T-helper 2 cell treated with Interferon-gamma antibody and Interleukin-4, amounts not matched to agents 5 μg/mL and 100 μg/mL, for 36 hours (primary cell): Measurements from ENCODE around the gene SH3TC1.

Source experiments
- DNase-seq: peaks from one replicate; pipeline ENCODE4 v3.0.0; 2021; ENCODE audit warnings: low spot score
- H3K27ac Mint-ChIP-seq: one replicate; pipeline ENCODE4 v1.8.0; 2021; ENCODE audit warnings: mild to moderate bottlenecking, mixed read lengths
- H3K27me3 Mint-ChIP-seq: one replicate; pipeline ENCODE4 v1.8.0; 2021; ENCODE audit warnings: low read depth, mixed read lengths
- H3K36me3 Mint-ChIP-seq: one replicate; pipeline ENCODE4 v1.8.0; 2021; ENCODE audit warnings: low read depth, mixed read lengths
- H3K4me1 Mint-ChIP-seq: one replicate; pipeline ENCODE4 v1.8.0; 2021; ENCODE audit warnings: low read depth, mixed read lengths
- H3K4me3 Mint-ChIP-seq: one replicate; pipeline ENCODE4 v1.8.0; 2022; ENCODE audit warnings: mild to moderate bottlenecking, moderate library complexity, mixed read lengths
- H3K9me3 Mint-ChIP-seq: one replicate; pipeline ENCODE4 v1.8.0; 2021; ENCODE audit warnings: mixed read lengths

The SH3TC1 gene

GRCh38 chr4:8180310-8181093 lies 18.6 kb upstream of the SH3TC1 start:
- no peaks in the 10 kb centered on the region for H3K36me3 Mint-ChIP-seq
- H3K4me3 Mint-ChIP-seq = no peak overlapping the region
- H3K27ac Mint-ChIP-seq = no peak overlapping the region

DNA sequence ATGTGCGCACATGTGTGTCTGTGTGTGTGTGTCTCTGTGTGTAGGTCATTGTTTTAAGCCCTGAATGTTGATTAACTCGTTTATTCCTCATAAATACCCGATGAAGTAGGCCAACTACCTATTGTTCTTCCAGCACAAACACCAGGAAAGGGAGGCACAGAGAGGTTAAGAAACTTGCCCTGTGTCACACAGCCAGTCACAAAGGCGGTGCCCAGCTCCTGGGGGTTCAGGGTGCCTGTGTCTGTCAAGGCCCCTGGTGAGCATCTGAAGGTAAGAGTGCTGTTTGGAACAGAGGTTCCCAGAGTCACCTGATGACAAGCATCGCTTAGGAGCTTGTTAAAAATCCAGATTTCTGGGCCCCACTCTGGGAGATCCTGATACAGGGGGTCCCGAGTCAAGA lies 18.0 kb upstream of the SH3TC1 start:
- Mint-ChIP-seq H3K36me3 (no peaks in the 10 kb centered on the region), H3K27me3 (no peaks in the 10 kb centered on the region), H3K4me3 (no peak overlapping the region), H3K9me3 (no peaks in the 10 kb centered on the region), H3K27ac (no peak overlapping the region), H3K4me1 (no peaks in the 10 kb centered on the region)
- DNase-seq = no peak

More at GRCh38 chr4:8180310-8181093, 18.6 kb upstream of the SH3TC1 start:
- Mint-ChIP-seq H3K4me1 (no peaks in the 10 kb centered on the region), H3K9me3 (no peaks in the 10 kb centered on the region), H3K27me3 (no peaks in the 10 kb centered on the region)
- no peak for DNase-seq

- Mint-ChIP-seq H3K27ac (no peak overlapping the region), H3K9me3 (no peaks in the 10 kb centered on the region), H3K4me1 (no peaks in the 10 kb centered on the region), H3K27me3 (no peaks in the 10 kb centered on the region), H3K36me3 (no peaks in the 10 kb centered on the region), H3K4me3 (no peak overlapping the region)
- no peak for DNase-seq
These were observed 17.2 kb upstream of the SH3TC1 start for GRCh38 chr4:8181844-8182243.

- H3K27me3 Mint-ChIP-seq = no peaks in the 10 kb centered on the region
- no peaks in the 10 kb centered on the region for H3K4me1 Mint-ChIP-seq
- no peak overlapping the region for H3K4me3 Mint-ChIP-seq
- no peaks in the 10 kb centered on the region for H3K36me3 Mint-ChIP-seq
- H3K9me3 Mint-ChIP-seq = no peaks in the 10 kb centered on the region
- DNase-seq = no peak
- H3K27ac Mint-ChIP-seq = no peak overlapping the region
These were observed 16.8 kb upstream of the SH3TC1 start for GRCh38 chr4:8182294-8182693.

DNA sequence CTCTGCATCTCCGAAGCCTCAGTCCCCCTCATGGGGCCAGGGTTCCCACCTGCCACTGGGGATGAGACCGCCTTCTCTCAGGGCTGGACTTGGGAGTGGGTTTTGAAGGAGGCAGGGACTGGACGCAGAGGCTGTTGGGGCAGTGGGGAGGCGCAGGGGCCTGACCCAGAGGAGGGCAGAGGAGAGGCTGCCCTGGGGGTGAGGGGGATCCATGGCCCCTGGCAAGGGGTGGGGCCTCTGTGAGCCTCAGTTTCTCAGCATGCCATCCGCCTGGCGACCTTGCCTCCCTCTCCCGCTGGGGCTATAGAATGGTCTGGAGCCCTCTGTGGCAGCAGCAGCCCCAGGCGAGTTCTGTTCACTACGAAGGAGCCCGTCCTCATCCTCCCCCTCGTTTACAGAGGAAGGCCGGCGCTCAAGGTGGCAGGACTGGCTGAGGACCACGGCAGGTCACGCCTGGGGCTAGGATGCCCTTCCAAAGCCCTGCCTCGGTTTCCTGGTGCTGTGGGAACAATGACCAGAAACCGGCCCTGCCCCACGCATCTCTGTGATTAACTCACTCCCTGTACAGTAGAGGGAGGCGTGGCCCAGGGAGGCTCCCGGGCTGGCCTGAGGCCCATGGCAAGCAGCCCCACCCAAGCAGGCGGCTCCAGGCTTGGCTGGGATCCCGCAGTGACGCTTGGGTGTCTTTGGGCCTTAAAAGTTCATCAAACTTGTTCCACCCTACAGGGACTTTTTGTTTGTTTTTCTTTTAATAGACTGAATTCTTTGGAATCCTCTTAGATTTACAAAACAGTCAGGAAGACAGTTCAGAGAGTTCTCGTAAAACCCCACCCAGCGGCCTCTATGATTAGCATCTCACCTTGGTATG lies 16.0 kb upstream of the SH3TC1 start:
- no peaks in the 10 kb centered on the region for H3K9me3 Mint-ChIP-seq
- H3K27me3 Mint-ChIP-seq = no peaks in the 10 kb centered on the region
- no peak overlapping the region for H3K4me3 Mint-ChIP-seq
- no peaks in the 10 kb centered on the region for H3K36me3 Mint-ChIP-seq
- no peaks in the 10 kb centered on the region for H3K4me1 Mint-ChIP-seq
- no peak for DNase-seq
- no peak overlapping the region for H3K27ac Mint-ChIP-seq

- Mint-ChIP-seq H3K27me3 (no peaks in the 10 kb centered on the region), H3K4me1 (no peaks in the 10 kb centered on the region), H3K4me3 (no peak overlapping the region), H3K9me3 (no peaks in the 10 kb centered on the region), H3K36me3 (no peaks in the 10 kb centered on the region), H3K27ac (no peak overlapping the region)
- DNase-seq = no peak
These were observed 15.0 kb upstream of the SH3TC1 start for GRCh38 chr4:8184061-8184460.

GRCh38 chr4:8185295-8185694 lies 13.8 kb upstream of the SH3TC1 start:
- H3K9me3 Mint-ChIP-seq = no peaks in the 10 kb centered on the region
- no peaks in the 10 kb centered on the region for H3K36me3 Mint-ChIP-seq
- no peak for DNase-seq
- no peak overlapping the region for H3K27ac Mint-ChIP-seq
- no peaks in the 10 kb centered on the region for H3K4me1 Mint-ChIP-seq
- no peaks in the 10 kb centered on the region for H3K27me3 Mint-ChIP-seq
- no peak overlapping the region for H3K4me3 Mint-ChIP-seq

GRCh38 chr4:8185930-8186329 lies 13.2 kb upstream of the SH3TC1 start:
- DNase-seq = no peak
- H3K36me3 Mint-ChIP-seq = no peaks in the 10 kb centered on the region
- no peak overlapping the region for H3K4me3 Mint-ChIP-seq
- H3K27ac Mint-ChIP-seq = no peak overlapping the region
- no peaks in the 10 kb centered on the region for H3K9me3 Mint-ChIP-seq
- H3K4me1 Mint-ChIP-seq = no peaks in the 10 kb centered on the region
- no peaks in the 10 kb centered on the region for H3K27me3 Mint-ChIP-seq

GRCh38 chr4:8188085-8188484 lies 11.0 kb upstream of the SH3TC1 start:
- no peak for DNase-seq
- Mint-ChIP-seq H3K9me3 (no peaks in the 10 kb centered on the region), H3K4me1 (no peaks in the 10 kb centered on the region), H3K4me3 (no peak overlapping the region), H3K36me3 (no peaks in the 10 kb centered on the region), H3K27ac (no peak overlapping the region), H3K27me3 (no peaks in the 10 kb centered on the region)

- no peaks in the 10 kb centered on the region for H3K27me3 Mint-ChIP-seq
- no peak overlapping the region for H3K4me3 Mint-ChIP-seq
- H3K27ac Mint-ChIP-seq = no peak overlapping the region
- H3K4me1 Mint-ChIP-seq = no peaks in the 10 kb centered on the region
- H3K36me3 Mint-ChIP-seq = no peaks in the 10 kb centered on the region
- no peaks in the 10 kb centered on the region for H3K9me3 Mint-ChIP-seq
- no peak for DNase-seq
These were observed 10.1 kb upstream of the SH3TC1 start for GRCh38 chr4:8188743-8189550.

GRCh38 chr4:8189551-8190466 lies 9.3 kb upstream of the SH3TC1 start:
- Mint-ChIP-seq H3K4me1 (no peaks in the 10 kb centered on the region), H3K9me3 (no peaks in the 10 kb centered on the region), H3K27ac (no peak overlapping the region)

GRCh38 chr4:8191136-8191747 lies 7.8 kb upstream of the SH3TC1 start:
- no peak overlapping the region for H3K27ac Mint-ChIP-seq
- no peak for DNase-seq

More at GRCh38 chr4:8189551-8190466, 9.3 kb upstream of the SH3TC1 start:
- Mint-ChIP-seq H3K4me3 (no peak overlapping the region), H3K27me3 (no peaks in the 10 kb centered on the region), H3K36me3 (no peaks in the 10 kb centered on the region)
- DNase-seq = no peak

More at GRCh38 chr4:8191136-8191747, 7.8 kb upstream of the SH3TC1 start:
- Mint-ChIP-seq H3K27me3 (no peaks in the 10 kb centered on the region), H3K36me3 (no peaks in the 10 kb centered on the region), H3K4me1 (no peaks in the 10 kb centered on the region), H3K4me3 (no peak overlapping the region), H3K9me3 (no peaks in the 10 kb centered on the region)
